SU-DHL-6 (cell line): ENCODE data around the gene VASP.

Experiments used
- CTCF ChIP-seq: fragments of 200-600 bp; sonication (generic); IDR thresholded peaks from one replicate; pipeline ENCODE4 v1.5.1; 2017; ENCODE audit warnings: antibody characterized with exemption, mild to moderate bottlenecking, low read length, moderate library complexity; ENCODE audit not compliant: insufficient read depth, poor library complexity, severe bottlenecking
- EZH2phosphoT487 ChIP-seq: fragments of 200-600 bp; sonication (generic), shearing (Covaris generic); conservative IDR thresholded peaks from 2 replicates; pipeline ENCODE4 v1.6.1; 2018; ENCODE audit warnings: mild to moderate bottlenecking, antibody characterized with exemption, low read length, moderate library complexity, mixed read lengths

DNA sequence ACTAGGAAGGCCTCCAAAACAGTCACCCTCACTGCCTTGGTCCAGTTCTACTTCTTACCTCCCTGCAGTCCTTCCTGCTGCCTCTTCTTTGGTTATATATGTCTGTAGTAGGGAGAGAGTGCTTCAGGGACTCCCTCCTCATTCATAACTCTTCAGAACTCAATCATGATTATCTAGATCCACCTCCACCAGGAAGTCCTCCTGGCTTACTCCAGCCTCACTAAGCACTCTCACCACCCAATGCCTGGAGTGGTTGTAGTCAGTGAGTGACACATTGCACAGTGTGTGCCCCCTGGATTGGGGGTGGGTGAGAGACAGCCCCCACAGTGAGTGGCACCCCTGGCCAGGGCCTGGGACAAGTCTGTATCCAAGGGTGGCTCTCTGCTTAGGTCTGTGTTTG is 49.5 kb upstream of the VASP start:
- TF ChIP-seq CTCF: no peak
- TF ChIP-seq EZH2phosphoT487: no peak
